Measurements from ENCODE around the gene MALT1.
"Not testable (repeated sequence)": the region's sequence is repeated elsewhere in the genome, so short reads cannot be mapped to it uniquely, and the experiment has no call there.

Gene MALT1

DNA sequence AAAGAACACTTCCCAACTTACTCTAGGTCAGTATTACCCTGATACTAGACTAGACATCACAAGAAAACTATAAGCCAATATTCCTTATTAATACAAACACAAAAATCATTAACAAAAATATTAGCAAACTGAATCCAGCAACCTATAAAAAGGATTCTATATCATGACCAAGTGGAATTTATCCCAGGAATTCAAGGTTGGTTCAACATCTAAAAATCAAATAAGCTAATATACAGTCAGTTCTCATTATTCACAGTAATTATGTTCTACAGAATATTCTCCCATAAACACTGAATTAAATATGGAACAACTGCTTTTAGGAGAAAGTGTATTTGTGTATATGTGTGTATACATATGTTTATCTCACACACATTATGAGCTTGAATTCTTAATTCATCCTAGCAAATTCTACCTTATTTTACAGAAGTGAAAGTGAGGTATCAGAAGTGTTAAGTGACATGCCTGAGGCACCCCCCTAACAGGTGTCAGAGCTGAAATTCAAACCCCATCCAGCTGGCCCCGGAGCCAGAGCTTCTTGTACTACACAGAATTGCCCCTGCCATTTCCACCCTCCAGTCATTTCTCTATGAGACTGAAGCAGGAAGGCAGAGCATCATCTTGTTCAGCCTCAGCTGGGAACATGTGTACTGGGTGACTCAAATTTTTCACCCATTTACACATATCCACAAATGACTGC lies 77.8 kb downstream of the MALT1 start:
- DNase-seq: no peak

DNA sequence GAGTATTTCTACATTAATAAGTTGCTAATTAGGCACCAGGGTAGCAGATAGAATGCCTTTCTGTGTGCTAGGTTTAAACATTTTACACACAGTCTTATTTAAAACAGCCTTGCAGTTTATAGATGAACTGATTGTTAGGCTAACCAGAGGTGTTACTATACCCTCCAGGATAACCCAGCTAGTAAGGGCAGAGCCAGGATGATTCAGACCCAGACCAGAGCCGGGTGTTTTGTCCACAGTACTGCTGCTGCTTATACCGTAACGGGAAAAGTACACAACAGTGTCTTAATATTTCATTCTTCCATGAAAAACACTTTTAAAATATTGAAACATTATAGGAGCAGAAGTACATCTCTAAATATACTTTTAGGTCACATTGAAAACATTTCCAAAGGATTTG lies 82.7 kb downstream of the MALT1 start:
- no peak for DNase-seq

DNA sequence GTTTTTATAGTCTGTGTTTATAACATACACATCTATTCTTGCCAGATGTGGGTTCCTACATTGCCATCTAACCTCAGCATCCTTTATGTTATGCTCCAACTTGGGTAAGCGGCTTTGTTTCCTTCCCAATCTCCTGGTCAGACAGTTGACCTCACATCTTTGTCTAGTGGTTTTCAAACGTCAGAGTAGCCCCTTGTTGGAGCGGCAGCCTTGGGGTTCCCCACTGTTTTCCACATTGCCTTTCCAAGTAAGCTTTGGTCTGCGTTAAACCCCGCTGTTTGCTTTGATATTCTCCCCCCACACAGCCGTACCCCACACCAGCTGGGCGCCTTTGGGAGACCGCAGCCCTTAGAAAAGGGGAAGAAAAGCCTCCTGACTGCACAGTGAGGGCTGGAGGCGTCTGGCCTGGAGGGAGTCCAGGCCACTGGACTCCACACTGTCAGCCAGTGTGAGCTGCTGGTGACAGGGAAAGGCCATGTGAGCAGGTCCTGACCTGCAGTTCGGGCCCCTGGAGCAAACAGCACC lies 83.3 kb downstream of the MALT1 start:
- no peak for DNase-seq

DNA sequence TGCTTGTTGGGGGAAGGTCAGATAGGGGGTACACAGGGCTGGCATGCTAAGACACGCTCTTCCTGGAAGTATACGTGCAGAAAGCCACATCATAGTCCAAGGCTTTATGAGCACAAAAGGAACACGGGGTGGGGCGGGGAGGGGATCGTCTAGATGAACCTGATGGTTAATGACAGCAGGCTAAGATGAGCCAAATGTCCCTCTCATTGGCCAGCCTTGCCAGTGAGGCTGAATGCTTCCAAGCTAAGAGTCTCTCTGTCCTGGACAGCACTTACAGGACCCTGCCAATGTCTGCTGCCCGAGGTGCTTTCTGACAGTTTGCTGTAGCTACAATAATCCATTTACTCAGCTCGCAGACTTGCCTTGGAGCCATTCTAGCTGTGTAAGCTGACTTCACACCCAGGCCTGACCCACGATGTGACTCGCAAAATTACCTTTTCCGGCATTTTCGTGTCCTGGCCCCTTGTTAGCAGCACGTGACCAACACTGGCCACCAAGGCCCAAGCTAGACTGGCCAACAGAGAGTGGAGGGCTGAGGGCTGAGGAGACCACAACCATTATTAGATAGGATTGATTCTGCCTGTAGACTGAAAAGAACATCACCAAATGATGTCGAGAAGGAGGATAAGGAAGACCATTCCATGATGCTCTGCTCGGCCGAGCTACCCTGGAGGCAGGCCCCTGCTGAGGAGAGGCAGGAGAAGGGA lies 84.2 kb downstream of the MALT1 start:
- DNase-seq: no peak

DNA sequence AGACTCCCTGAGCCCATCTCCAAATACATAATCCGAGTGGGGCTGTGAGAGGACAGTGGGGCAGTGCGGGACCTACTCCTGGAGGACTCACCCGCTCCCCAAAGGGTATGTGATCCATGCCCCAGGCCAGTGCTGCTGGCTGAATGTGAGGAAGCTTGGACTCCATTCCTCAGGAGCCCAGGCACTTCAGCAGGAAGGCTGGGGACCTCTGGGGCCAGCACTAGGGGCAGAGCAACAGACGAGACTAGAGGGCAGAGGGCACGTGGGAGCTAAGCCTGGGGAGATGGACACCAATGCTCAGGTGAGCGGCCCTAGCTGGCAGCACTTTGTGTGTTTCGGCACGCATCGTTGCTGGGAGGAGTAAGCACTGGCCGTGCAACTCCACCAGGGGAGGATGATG lies 84.9 kb downstream of the MALT1 start:
- DNase-seq: no peak

DNA sequence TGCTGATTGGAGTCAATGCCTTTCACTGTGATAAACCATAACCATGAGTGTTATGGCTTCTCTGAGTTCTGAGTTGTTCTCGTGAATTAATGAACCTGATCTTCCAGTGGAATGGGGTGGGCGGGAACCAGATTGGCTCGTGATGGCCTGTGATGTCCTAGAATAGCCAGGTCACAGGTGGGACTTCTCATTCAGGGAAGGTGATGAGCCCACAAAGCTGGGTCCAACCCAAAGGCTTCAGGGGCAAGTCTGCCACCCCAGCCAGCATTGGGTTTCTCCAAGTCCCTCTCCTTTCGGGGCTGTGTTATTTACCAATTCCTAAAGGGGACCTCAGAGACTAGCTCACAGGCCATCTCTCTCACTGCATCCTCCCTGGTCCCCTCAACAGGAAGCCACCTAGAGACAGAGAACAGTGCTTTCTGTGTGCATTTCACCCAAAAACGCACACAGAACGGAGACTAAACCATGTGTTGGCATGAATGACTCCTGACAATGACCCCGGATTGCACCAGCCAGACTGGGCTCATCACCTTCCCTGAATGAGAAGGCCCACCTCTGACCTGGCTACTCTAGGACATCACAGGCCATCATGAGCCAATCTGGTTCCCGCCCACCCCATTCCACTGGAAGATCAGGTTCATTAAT lies 85.5 kb downstream of the MALT1 start:
- DNase-seq: no peak

DNA sequence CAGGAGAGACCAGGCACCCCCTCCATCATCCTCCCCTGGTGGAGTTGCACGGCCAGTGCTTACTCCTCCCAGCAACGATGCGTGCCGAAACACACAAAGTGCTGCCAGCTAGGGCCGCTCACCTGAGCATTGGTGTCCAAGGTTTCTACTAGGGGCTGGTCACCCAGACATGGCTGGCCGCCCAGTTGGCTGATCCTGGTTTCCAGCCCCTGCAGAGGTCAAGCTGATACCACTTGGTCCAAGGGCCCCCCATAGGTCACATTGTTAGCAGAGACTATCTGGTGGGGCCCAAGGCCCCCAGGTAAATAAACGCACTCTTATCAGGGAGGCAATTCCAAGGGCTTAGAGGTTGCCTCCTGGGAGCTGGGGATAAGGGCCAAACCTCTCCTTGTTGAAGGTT lies 86.1 kb downstream of the MALT1 start:
- not testable (repeated sequence) for DNase-seq

DNA sequence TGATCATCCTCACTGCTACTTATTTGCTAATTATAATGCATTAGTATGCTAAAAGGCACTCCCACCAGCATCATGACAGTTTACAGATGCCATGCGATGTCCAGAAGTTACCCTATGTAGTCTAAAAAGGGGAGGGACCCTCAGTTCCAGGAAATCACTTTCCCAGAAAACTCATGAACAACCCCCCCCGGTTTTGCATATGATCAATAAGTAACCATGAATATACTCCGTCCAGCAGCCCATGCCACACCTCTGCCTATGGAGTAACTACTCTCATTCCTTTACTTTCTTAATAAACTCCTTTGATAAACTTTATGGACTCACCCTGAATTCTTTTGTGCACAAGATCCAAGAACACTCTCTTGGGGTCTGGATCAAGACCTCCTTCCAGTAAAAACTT lies 86.8 kb downstream of the MALT1 start:
- no peak for DNase-seq

DNA sequence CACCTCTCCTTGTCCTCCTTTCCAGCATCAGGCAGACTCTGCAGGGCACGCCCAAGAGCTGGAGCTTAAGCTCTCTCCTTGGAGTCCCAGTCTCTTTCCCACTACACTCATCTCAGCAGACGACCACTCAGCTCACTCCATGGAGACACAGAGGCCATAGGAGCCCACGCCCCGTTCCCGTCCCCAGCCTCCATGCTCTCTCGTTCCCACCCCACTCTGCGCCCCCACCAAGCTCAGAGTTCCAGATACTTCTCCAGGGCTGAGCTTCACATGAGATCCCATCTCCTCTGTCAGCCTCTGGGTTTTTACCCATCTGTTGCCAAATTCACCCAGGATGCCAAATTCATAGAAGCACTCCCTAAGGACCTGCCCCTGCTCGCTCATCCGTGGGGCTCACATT lies 87.3 kb downstream of the MALT1 start:
- no peak for DNase-seq

DNA sequence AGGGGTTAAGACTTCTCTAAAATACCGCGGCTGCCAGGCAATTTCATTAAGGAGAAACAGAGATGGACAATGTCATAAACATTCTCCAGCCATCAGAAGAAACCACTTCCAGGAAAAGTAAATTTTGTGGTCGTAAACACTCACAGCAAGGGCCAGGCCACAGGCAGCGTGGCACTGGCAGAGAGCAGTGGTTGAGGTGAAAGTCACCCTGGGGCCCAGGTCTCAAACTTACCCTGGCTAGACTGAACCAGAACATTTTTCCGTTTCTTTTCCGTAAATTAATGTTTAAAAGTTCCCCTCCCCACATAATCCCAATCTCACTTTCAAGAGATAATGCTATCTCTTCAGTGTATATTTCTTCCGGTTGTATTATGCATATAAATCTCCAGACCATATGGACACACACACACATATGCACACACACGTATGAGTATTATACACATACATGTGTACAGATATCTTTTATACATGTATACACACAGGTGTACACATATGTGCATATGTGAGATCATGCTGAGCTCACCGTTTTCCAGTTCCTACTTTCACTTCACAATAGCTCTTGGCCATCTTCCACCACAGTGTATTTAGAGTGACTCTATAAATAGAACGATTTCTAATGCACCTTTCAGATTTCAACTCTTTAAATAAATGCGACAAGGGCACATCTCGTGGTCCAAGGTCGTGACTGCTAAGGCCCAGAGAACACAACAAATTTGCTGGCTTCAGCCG lies 90.1 kb downstream of the MALT1 start:
- no peak for DNase-seq

DNA sequence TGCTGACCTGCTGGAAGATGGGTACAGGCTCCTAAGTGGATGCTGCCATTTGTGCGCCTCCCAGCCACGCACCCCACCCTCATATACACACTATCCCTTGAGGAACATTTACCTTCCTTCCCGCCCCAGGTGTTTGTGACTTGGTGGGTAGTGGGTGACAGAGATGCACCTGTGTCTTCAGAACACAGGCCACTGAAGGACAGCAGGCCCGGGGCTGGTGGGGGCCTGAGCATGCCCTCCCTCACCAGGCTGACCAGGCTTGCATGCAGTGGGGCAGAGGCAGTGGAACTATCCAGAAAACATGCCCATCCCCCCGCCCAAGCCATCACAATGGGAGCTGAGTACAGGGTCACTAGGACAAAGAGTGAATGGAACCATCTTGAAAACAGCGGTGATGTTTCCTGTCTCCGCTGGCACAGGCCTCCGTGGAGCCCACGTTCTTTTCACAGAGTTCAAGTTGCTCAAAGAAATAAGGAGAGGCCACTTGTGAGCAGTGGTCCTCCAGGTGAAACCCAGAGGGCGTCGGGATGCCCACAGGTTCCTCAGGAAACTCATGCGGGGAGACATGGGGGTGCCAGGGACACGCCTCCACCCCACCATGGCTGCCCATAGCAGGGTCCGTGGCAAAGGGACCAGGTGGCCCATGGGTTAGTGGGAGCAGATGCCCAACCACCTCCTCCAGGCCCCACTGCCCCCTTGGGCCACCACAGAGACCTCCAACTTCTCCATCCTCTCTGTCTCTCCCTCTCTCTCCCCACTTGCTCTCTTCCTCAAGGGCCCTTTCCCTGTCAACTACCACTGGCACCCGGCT lies 90.9 kb downstream of the MALT1 start:
- no peak for DNase-seq

DNA sequence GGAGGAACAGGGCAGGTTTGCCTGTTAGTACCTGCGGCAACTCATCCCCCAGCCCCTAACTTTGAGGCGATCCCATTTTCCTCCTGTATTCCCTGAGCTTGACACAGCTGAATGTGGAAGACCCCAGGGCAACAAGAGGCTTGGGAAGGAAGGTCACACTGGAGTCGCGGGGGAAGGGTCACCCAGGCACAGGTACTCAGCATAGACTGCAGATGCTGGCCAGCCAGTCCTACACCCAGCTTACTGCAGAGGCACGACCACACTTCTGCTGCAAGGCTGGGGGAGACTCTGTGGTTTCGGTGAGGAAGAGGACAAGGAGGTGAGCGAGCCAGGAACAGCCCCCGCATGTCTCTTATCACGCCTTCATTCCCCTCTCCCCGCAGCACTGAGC lies 91.5 kb downstream of the MALT1 start:
- DNase-seq: no peak

DNA sequence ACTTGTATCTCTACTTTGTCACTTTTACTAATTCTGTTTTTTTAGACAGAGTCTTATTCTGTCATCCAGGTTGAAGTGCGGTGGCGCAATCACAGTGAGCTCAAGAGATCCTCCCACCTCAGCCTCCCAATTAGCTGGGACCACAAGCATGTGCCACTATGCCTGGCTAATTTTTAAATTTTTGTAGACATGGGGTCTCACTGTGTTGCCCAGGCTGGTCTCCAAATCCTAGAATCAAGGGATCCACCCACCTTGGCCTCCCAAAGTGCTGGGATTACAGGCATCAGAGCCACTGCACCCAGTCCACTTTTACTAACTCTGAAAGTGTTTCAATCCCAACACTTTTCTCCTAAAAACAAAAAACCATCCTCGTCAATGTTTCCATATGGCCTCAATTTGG lies 94.9 kb downstream of the MALT1 start:
- DNase-seq: no peak

DNA sequence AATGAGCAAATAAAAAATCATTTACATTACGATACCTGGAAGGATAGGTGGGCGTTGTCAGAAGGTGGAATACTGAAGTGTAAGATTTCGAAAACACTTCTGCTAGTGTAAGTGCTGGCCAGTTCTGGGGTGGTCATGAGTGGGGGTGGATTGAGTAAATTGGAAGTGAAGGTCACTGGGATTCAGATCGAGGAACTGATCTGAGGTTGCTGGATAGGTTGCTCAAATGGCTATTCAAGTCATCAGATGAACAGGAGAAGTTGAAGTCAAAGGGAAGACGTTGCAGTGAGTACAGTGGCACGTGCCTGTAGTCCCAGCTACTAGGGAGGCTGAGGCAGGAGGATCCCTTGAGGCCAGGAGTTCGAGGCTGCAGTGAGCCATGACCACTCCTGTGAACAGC lies 95.7 kb downstream of the MALT1 start:
- DNase-seq: no peak

DNA sequence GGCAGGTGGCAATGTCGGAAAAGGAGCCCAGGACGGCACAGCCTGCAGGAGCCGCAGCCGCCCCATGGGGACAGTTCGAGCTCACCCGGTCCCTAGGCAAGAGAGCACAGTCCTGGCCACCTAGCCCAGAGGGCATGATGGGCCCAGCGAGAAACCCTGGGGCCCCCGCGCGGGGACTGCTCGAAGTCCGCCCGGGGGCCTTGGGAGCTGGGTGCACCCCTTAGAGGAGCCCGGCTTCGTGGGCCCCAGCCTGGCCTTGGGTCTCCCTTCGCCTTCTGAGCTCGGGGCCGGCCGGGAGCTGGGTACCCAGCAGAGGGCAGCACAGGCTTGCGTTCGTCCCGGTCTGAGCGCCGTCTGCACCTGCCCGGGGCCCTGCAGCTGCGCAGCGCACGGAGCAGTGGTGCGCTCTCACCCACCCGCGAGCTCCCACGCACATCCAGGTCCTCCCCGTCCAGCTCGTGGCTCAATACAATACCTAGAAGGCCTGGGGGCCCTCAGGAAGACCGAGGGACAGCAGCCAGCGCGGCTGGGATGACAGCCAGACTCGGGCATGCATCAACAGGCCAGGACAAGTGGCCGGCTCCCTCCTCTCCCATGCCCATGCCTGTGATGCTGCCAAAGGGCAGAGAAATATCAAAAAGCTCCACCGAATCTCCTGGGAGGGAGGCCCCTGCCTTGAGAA lies 97.2 kb downstream of the MALT1 start:
- DNase-seq: peak; percentile 54

DNA sequence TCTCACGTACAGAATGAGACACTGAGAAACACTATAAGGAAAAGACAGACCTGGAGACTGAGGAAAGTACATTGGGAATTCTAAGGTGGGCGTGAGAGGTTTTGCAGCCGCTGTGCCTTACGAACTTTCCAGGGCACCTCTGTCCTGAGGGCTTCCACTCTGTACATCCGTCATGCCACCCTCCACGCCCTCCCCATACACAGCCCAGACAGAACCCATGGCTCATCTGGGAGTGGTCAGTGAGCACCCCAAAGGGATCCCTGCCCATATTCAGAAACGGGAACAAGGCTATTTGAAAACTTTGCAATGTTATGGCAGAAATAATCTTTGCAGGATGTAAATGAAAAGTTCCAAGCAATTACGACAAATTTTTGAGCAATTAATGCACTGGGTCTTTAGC lies 98.1 kb downstream of the MALT1 start:
- no peak for DNase-seq

DNA sequence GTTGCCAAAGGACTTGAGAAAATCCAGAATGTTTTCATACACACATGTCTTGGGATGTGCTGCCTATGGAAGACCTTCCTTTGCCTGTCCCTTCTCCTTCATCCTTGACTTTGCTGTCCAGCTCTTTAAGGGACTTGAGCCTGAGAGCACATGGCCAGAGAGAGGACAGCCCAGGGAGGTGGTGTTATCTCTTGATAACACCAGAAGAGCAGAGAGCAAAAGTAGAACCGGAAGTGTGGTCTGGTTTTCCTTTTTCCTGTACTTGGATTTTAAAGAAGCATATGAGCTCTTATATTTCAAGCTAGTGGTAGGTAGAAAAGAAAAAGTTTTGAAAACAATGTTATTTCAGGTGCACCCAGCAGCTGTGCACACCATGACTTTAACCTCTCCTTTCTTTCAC lies 99.3 kb downstream of the MALT1 start:
- DNase-seq: no peak

DNA sequence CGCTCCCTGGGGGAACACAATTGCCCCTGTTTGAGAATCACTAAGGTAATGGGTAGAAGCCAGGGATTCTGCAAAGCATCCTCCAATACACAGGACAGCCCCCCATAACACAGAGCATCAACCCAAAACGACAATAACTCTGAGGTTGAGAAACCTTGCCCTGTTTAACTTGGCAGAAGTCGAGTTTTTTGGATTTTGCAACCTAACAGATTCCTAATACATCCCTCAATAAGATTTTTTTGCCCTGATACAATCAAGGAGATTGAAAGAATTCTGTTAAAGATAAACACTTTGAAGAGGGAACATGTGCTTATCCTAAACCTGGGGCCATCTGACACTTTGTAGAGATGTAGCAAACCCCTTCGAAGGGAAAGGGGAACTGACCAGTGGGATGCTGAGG lies 100.9 kb downstream of the MALT1 start:
- no peak for DNase-seq

DNA sequence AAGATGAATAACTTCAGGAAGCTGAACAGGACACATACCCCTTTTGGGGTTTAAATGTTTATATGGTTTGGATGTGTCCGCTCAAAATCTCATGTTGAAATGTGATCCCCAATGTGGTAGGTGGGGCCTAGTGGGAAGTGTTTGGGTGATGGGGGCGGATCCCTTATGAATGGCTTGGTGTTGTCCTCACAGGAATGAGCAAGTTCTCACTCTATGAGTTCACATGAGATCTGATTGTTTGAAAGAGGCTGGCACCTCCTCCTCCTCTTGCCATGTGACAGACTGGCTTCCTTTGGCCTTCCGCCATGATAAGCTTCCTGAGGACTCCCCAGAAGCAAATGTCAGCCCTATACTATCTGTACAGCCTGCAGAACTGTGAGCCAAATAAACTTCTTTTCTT lies 104.8 kb downstream of the MALT1 start:
- no peak for DNase-seq

DNA sequence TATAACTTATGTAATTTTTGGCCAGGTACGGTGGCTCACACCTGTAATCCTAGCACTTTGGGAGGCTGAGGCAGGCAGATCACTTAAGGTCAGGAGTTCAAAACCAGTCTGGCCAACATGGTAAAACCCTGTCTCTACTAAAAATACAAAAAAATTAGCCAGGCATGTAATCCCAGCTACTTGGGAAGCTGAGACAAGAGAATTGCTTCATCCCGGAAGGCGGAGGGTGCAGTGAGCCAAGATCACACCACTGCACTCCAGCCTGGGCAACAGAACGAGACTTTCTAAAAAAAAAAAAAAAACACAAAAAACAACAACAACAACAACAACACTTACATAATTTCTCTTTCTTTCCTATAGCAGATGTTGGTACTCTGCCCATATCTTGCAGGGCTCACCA lies 105.3 kb downstream of the MALT1 start:
- DNase-seq: not testable (repeated sequence)

DNA sequence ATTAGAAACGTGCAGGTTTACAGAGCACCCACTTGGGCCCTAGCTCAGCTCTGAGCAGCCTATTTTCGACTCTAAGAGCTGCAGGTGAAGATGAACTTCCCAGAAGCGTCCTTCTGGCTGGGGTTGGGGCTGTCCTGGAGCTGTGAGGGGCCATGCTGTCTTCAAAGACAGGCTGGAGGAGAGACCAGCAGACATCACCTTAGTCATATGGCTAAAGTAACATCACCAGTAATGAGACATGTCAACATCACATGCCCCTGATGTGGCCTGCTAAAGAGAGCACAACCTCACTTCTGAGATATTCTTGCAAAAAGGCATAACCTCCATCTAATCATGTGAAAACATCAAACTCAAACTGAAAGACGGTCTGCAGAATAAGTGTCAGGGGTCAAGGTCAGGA lies 106.2 kb downstream of the MALT1 start:
- no peak for DNase-seq

DNA sequence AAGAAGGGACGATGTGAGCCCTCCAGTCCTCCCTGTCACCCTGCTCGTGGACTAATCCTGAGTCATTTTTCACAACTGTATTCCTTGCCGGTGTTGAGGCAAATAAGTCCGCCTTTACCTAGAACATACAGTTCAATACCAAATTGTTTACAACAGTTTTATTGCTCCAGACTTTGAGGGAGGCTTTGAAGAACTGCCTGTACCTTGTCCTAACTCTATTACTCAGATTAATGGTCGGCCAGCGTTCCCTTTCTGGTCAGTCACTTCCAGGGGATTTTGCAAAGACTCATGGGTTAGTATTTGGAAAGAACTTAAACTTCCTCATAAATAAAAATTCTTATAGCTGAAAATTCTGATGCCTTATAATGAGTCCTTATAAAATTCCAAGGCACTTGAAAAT lies 108.3 kb downstream of the MALT1 start:
- DNase-seq: no peak

Measured in CD4-positive, alpha-beta T cell treated with Interleukin-4 for 4 hours (primary cell).